K562 (cell line): ENCODE data around the gene ACBD5. TPM values are rescaled to one million over a fixed set of nuclear protein-coding genes. Genes with fewer than 3 reads are reported as not detected.
A peak's percentile ranks its signal among the peaks of the same experiment; 100 is the strongest.

Source experiments
- BRF1 ChIP-seq: IDR thresholded peaks from 3 replicates; pipeline ENCODE4 v1.6.1; 2011; ENCODE audit warnings: borderline replicate concordance, mild to moderate bottlenecking; ENCODE audit not compliant: insufficient read length; ENCODE audit errors: extremely low read depth
- CREM ChIP-seq: IDR thresholded peaks from 2 replicates; pipeline ENCODE4 v1.6.1; 2014; ENCODE audit warnings: antibody characterized with exemption, low read depth
- E2F8 ChIP-seq: fragments of 450-650 bp; IDR thresholded peaks from 2 replicates; pipeline ENCODE4 v1.7.1; 2018; ENCODE audit warnings: mild to moderate bottlenecking, low read depth; ENCODE audit not compliant: partially characterized antibody
- ETS1 ChIP-seq: conservative IDR thresholded peaks from 2 replicates; pipeline ENCODE4 v1.6.1; 2011; ENCODE audit warnings: low read depth, mild to moderate bottlenecking, low read length; ENCODE audit not compliant: control insufficient read depth
- HOMEZ ChIP-seq: fragments of 250-450 bp; sonication (Bioruptor Pico); IDR thresholded peaks from 2 replicates; pipeline ENCODE4 v1.4.0; 2020; ENCODE audit warnings: mild to moderate bottlenecking, moderate library complexity
- KDM5B ChIP-seq: fragments of 200-600 bp; sonication (generic); IDR thresholded peaks from 2 replicates; pipeline ENCODE4 v1.6.1; 2012; ENCODE audit warnings: low read depth, mild to moderate bottlenecking, moderate library complexity, low read length, control low read depth, inconsistent platforms; ENCODE audit not compliant: insufficient replicate concordance
- MAFG ChIP-seq: fragments of 450-650 bp; conservative IDR thresholded peaks from 2 replicates; pipeline ENCODE4 v1.6.1; 2016; ENCODE audit warnings: missing genetic modification characterization, missing compliant biosample characterization
- NCOA1 ChIP-seq: fragments of 450-650 bp; IDR thresholded peaks from 2 replicates; pipeline ENCODE4 v1.6.1; 2016; ENCODE audit warnings: low read depth
- NFE2 ChIP-seq: IDR thresholded peaks from 2 replicates; pipeline ENCODE4 v1.6.1; 2014; ENCODE audit warnings: antibody characterized with exemption, low read depth
- NKRF ChIP-seq: fragments of 450-650 bp; IDR thresholded peaks from 2 replicates; pipeline ENCODE4 v1.6.1; 2016; ENCODE audit warnings: borderline replicate concordance
- POLR3A ChIP-seq: IDR thresholded peaks from 2 replicates; pipeline ENCODE4 v1.6.1; 2011; ENCODE audit warnings: borderline replicate concordance, mild to moderate bottlenecking, moderate library complexity; ENCODE audit not compliant: insufficient read length, insufficient read depth; ENCODE audit errors: extremely low read depth
- RCOR1 ChIP-seq, 2 experiments: IDR thresholded peaks; 2 replicates each; pipeline ENCODE4 v1.6.1; 2012; ENCODE audit warnings: low read depth in 2 of 2, low read length in 2 of 2, borderline replicate concordance in 1 of 2, improper control_type of control experiment in 1 of 2
- SMAD4 ChIP-seq: fragments of 250-450 bp; sonication (Bioruptor Pico); conservative IDR thresholded peaks from 2 replicates; pipeline ENCODE4 v1.8.0; 2021; ENCODE audit warnings: inconsistent platforms, mild to moderate bottlenecking, moderate library complexity
- TAF9B ChIP-seq: fragments of 450-650 bp; IDR thresholded peaks from 2 replicates; pipeline ENCODE4 v1.6.1; 2018; ENCODE audit warnings: mild to moderate bottlenecking; ENCODE audit not compliant: partially characterized antibody
- TCF15 ChIP-seq: fragments of 250-450 bp; sonication (Bioruptor Pico); IDR thresholded peaks from 2 replicates; pipeline ENCODE4 v1.8.0; 2022; ENCODE audit warnings: moderate library complexity, mild to moderate bottlenecking, inconsistent platforms
- ZNF12 ChIP-seq: sonication (generic); formaldehyde crosslinking; IDR thresholded peaks from 2 replicates; pipeline ENCODE4 v1.4.0; 2020; ENCODE audit warnings: mild to moderate bottlenecking, missing genetic modification reagents
- ZNF644 ChIP-seq: fragments of 200-800 bp; sonication (Bioruptor generic); IDR thresholded peaks from 2 replicates; pipeline ENCODE4 v1.6.1; 2016; ENCODE audit warnings: low read depth, missing genetic modification characterization, missing compliant biosample characterization
- ZNF77 ChIP-seq: fragments of 250-450 bp; sonication (Bioruptor Pico); IDR thresholded peaks from 2 replicates; pipeline ENCODE4 v1.5.0; 2020
- polyA plus RNA-seq, 8 experiments: library from polyadenylated mRNA; depleted of rRNA in 4 of 8; stranded (reverse) in 5 of 8; unstranded in 3 of 8; fragments of >200 nt; fragmentation: Nextera tagmentation in 2 of 8; fragmentation: Illumina TruSeq in 1 of 8; extraction: Ambion mirVana in 2 of 8; extraction: Trizol in 1 of 8; gene quantifications; 2 replicates each; pipeline versions ENCODE4 v1.2.1 to v1.2.3, GENCODE V29; 2011 to 2014; ENCODE audit warnings: inconsistent platforms in 1 of 8, missing spikeins in 1 of 8
- total RNA-seq, 7 experiments: library from RNA; depleted of rRNA in 6 of 7; stranded (reverse); fragments of >200 nt in 6 of 7; fragmentation: Illumina TruSeq in 2 of 7; extraction: Trizol in 2 of 7; gene quantifications; 2 replicates each; pipeline versions ENCODE4 v1.2.1 to v1.2.3, GENCODE V29; 2011 to 2021; ENCODE audit warnings: low replicate concordance in 1 of 7

ACBD5 gene
- total and polyA plus RNA-seq, 9 of the 15 experiments (the other 6 are each of a cell fraction or from before 2014, with no cell fraction given) = 1.5 to 10.3 (median 7.8) TPM

GRCh38 chr10:27240212-27241009 lies at the start of gene ACBD5 (continued):
- TF ChIP-seq HOMEZ (no peak), POLR3A (no peak), ETS1 (0 out of 2 replicates have a peak, but pooled peaks have one; percentile 29), NFE2 (no peak), TCF15 (CRISPR knock-in tag) (no peak), KDM5B (peak; percentile 82), ZNF12 (no peak), TAF9B (peak; percentile 51), NCOA1 (no peak), BRF1 (no peak), SMAD4 (CRISPR knock-in tag) (0 out of 2 replicates have a peak, but pooled peaks have one; percentile 21), CREM (peak; percentile 63; the same call in 1 of the 2 replicates), E2F8 (no peak), ZNF644 (tag) (no peak), MAFG (tag) (no peak), ZNF77 (CRISPR knock-in tag) (no peak), RCOR1 (IDR thresholded peaks at IDR 0.05; ENCODE audit: borderline replicate concordance in 1 of 2, low read depth in 2 of 2, low read length in 2 of 2) (no peak; a peak in 1 of 4 replicates), NKRF (0 out of 2 replicates have a peak, but pooled peaks have one; percentile 40)
